ENCODE data around the gene POMGNT1.
A peak's percentile ranks its signal among the peaks of the same experiment; 100 is the strongest.

Gene POMGNT1

GRCh38 chr1:46197560-46197963, 672 bp downstream of the POMGNT1 start:
- no peak overlapping the region for H3K27ac ChIP-seq (ENCODE audit: low read length, poor library complexity, severe bottlenecking)
- H3K4ac ChIP-seq (ENCODE audit: low read depth in 1 of 2, low read length in 2 of 2): peak overlapping the region; percentile 88 to 90
- peak overlapping the region; percentile 92 for H4K8ac ChIP-seq (ENCODE audit: low read length)
- H2BK120ac ChIP-seq (ENCODE audit: low read depth, low read length): no peak overlapping the region
- WGBS: 69% methylated on average over 9 of the region's 9 CpGs
- H3K79me1 ChIP-seq (replicated peaks; ENCODE audit: low read length, poor library complexity, severe bottlenecking): peaks cover 31% of the 10 kb centered on the region
- H4K91ac ChIP-seq (ENCODE audit: low read length): peak overlapping the region; percentile 2
- peak overlapping the region; percentile 82 to 95 for H3K18ac ChIP-seq (ENCODE audit: low read depth in 1 of 2, low read length in 2 of 2)
- H2AK5ac ChIP-seq (ENCODE audit: low read length, severe bottlenecking): peak overlapping the region; percentile 61
- H3K4me1 ChIP-seq (ENCODE audit: control insufficient read depth, insufficient read depth, low read depth, low read length): peaks cover 29% of the 10 kb centered on the region
- H3K27me3 ChIP-seq (ENCODE audit: control insufficient read depth in 1 of 2, insufficient read depth in 1 of 2, low read length in 2 of 2): no peaks in the 10 kb centered on the region
- H2BK12ac ChIP-seq (ENCODE audit: low read length in 2 of 2): peak overlapping the region in 1 of 2 experiments; percentile 5
- peak overlapping the region; percentile 76 to 99 for H3K4me3 ChIP-seq (ENCODE audit: insufficient read depth in 1 of 2, low read depth in 1 of 2, low read length in 2 of 2)
- H3K14ac ChIP-seq (ENCODE audit: low read length in 2 of 2): peak overlapping the region in 1 of 2 experiments; percentile 9
- peaks cover 32 to 44% of the 10 kb centered on the region in 2 experiments for H3K36me3 ChIP-seq (ENCODE audit: control insufficient read depth in 1 of 2, insufficient read depth in 2 of 2, low read depth in 1 of 2, low read length in 2 of 2)
- H2AFZ ChIP-seq (ENCODE audit: low read depth, low read length): no peak overlapping the region
- H3K4me2 ChIP-seq (ENCODE audit: low read length, poor library complexity, severe bottlenecking): peak overlapping the region; percentile 78
- H2BK15ac ChIP-seq (ENCODE audit: low read depth, poor library complexity, severe bottlenecking): no peak overlapping the region
- no peak overlapping the region for H2BK5ac ChIP-seq (ENCODE audit: low read depth, low read length, poor library complexity, severe bottlenecking)
- no peak overlapping the region for H3K23ac ChIP-seq (ENCODE audit: low read length in 2 of 2)
- peak overlapping the region; percentile 98 for H3K9ac ChIP-seq (ENCODE audit: low read length)
- no peaks in the 10 kb centered on the region for H3K9me3 ChIP-seq (ENCODE audit: control insufficient read depth, low read length)
- no peak for DNase-seq

- Histone ChIP-seq H3K27me3 (ENCODE audit: control insufficient read depth in 1 of 2, insufficient read depth in 1 of 2, low read length in 2 of 2) (no peaks in the 10 kb centered on the region), H3K79me1 (replicated peaks; ENCODE audit: low read length, poor library complexity, severe bottlenecking) (peaks cover 31% of the 10 kb centered on the region), H3K4me1 (ENCODE audit: control insufficient read depth, insufficient read depth, low read depth, low read length) (peaks cover 29% of the 10 kb centered on the region), H2AK5ac (ENCODE audit: low read length, severe bottlenecking) (peak overlapping the region; percentile 20), H3K18ac (ENCODE audit: low read depth in 1 of 2, low read length in 2 of 2) (no peak overlapping the region), H2BK5ac (ENCODE audit: low read depth, low read length, poor library complexity, severe bottlenecking) (no peak overlapping the region), H4K8ac (ENCODE audit: low read length) (no peak overlapping the region), H3K23ac (ENCODE audit: low read length in 2 of 2) (no peak overlapping the region), H3K9me3 (ENCODE audit: control insufficient read depth, low read length) (no peaks in the 10 kb centered on the region), H3K14ac (ENCODE audit: low read length in 2 of 2) (no peak overlapping the region), H2AFZ (ENCODE audit: low read depth, low read length) (no peak overlapping the region), H3K4me3 (ENCODE audit: insufficient read depth in 1 of 2, low read depth in 1 of 2, low read length in 2 of 2) (no peak overlapping the region), H3K4me2 (ENCODE audit: low read length, poor library complexity, severe bottlenecking) (peak overlapping the region; percentile 3), H4K91ac (ENCODE audit: low read length) (no peak overlapping the region), H3K36me3 (ENCODE audit: control insufficient read depth in 1 of 2, insufficient read depth in 2 of 2, low read depth in 1 of 2, low read length in 2 of 2) (peaks cover 41 to 52% of the 10 kb centered on the region in 2 experiments), H3K27ac (ENCODE audit: low read length, poor library complexity, severe bottlenecking) (no peak overlapping the region), H2BK120ac (ENCODE audit: low read depth, low read length) (no peak overlapping the region), H3K9ac (ENCODE audit: low read length) (peak overlapping the region; percentile 98), H2BK15ac (ENCODE audit: low read depth, poor library complexity, severe bottlenecking) (no peak overlapping the region), H2BK12ac (ENCODE audit: low read length in 2 of 2) (no peak overlapping the region), H3K4ac (ENCODE audit: low read depth in 1 of 2, low read length in 2 of 2) (no peak overlapping the region)
- 97% methylated on average over 9 of the region's 9 CpGs for WGBS
- no peak for DNase-seq
These were observed 1.6 kb downstream of the POMGNT1 start for GRCh38 chr1:46196609-46197008.

- no peak overlapping the region for H2BK5ac ChIP-seq (ENCODE audit: low read depth, low read length, poor library complexity, severe bottlenecking)
- no peak overlapping the region for H4K8ac ChIP-seq (ENCODE audit: low read length)
- H3K18ac ChIP-seq (ENCODE audit: low read depth in 1 of 2, low read length in 2 of 2): no peak overlapping the region
- no peaks in the 10 kb centered on the region for H3K27me3 ChIP-seq (ENCODE audit: control insufficient read depth in 1 of 2, insufficient read depth in 1 of 2, low read length in 2 of 2)
- peaks cover 29% of the 10 kb centered on the region for H3K4me1 ChIP-seq (ENCODE audit: control insufficient read depth, insufficient read depth, low read depth, low read length)
- H3K14ac ChIP-seq (ENCODE audit: low read length in 2 of 2): no peak overlapping the region
- H3K23ac ChIP-seq (ENCODE audit: low read length in 2 of 2): no peak overlapping the region
- H3K9ac ChIP-seq (ENCODE audit: low read length): no peak overlapping the region
- no peak overlapping the region for H3K27ac ChIP-seq (ENCODE audit: low read length, poor library complexity, severe bottlenecking)
- no peak overlapping the region for H2AFZ ChIP-seq (ENCODE audit: low read depth, low read length)
- no peak for DNase-seq
- no peak overlapping the region for H4K91ac ChIP-seq (ENCODE audit: low read length)
- peaks cover 54 to 67% of the 10 kb centered on the region in 2 experiments for H3K36me3 ChIP-seq (ENCODE audit: control insufficient read depth in 1 of 2, insufficient read depth in 2 of 2, low read depth in 1 of 2, low read length in 2 of 2)
- no peaks in the 10 kb centered on the region for H3K9me3 ChIP-seq (ENCODE audit: control insufficient read depth, low read length)
- no peak overlapping the region for H2BK12ac ChIP-seq (ENCODE audit: low read length in 2 of 2)
- no peak overlapping the region for H2BK120ac ChIP-seq (ENCODE audit: low read depth, low read length)
- WGBS: 85% methylated on average over 5 of the region's 5 CpGs
- no peak overlapping the region for H2BK15ac ChIP-seq (ENCODE audit: low read depth, poor library complexity, severe bottlenecking)
- H3K79me1 ChIP-seq (replicated peaks; ENCODE audit: low read length, poor library complexity, severe bottlenecking): peaks cover 31% of the 10 kb centered on the region
- H3K4me3 ChIP-seq (ENCODE audit: insufficient read depth in 1 of 2, low read depth in 1 of 2, low read length in 2 of 2): no peak overlapping the region
- no peak overlapping the region for H2AK5ac ChIP-seq (ENCODE audit: low read length, severe bottlenecking)
- no peak overlapping the region for H3K4me2 ChIP-seq (ENCODE audit: low read length, poor library complexity, severe bottlenecking)
- no peak overlapping the region for H3K4ac ChIP-seq (ENCODE audit: low read depth in 1 of 2, low read length in 2 of 2)
These were observed 3.5 kb downstream of the POMGNT1 start for GRCh38 chr1:46194641-46195193.

GRCh38 chr1:46193984-46194570, 4.2 kb downstream of the POMGNT1 start:
- Histone ChIP-seq H4K91ac (ENCODE audit: low read length) (no peak overlapping the region), H2AFZ (ENCODE audit: low read depth, low read length) (no peak overlapping the region), H3K79me1 (replicated peaks; ENCODE audit: low read length, poor library complexity, severe bottlenecking) (peaks cover 31% of the 10 kb centered on the region), H3K4ac (ENCODE audit: low read depth in 1 of 2, low read length in 2 of 2) (no peak overlapping the region), H2AK5ac (ENCODE audit: low read length, severe bottlenecking) (no peak overlapping the region), H3K9me3 (ENCODE audit: control insufficient read depth, low read length) (no peaks in the 10 kb centered on the region), H3K23ac (ENCODE audit: low read length in 2 of 2) (no peak overlapping the region), H3K27ac (ENCODE audit: low read length, poor library complexity, severe bottlenecking) (no peak overlapping the region), H3K14ac (ENCODE audit: low read length in 2 of 2) (no peak overlapping the region), H3K4me1 (ENCODE audit: control insufficient read depth, insufficient read depth, low read depth, low read length) (peaks cover 29% of the 10 kb centered on the region), H4K8ac (ENCODE audit: low read length) (no peak overlapping the region), H3K18ac (ENCODE audit: low read depth in 1 of 2, low read length in 2 of 2) (no peak overlapping the region), H3K9ac (ENCODE audit: low read length) (no peak overlapping the region), H3K4me2 (ENCODE audit: low read length, poor library complexity, severe bottlenecking) (no peak overlapping the region), H3K27me3 (ENCODE audit: control insufficient read depth in 1 of 2, insufficient read depth in 1 of 2, low read length in 2 of 2) (no peaks in the 10 kb centered on the region), H3K36me3 (ENCODE audit: control insufficient read depth in 1 of 2, insufficient read depth in 2 of 2, low read depth in 1 of 2, low read length in 2 of 2) (peaks cover 60 to 73% of the 10 kb centered on the region in 2 experiments), H2BK5ac (ENCODE audit: low read depth, low read length, poor library complexity, severe bottlenecking) (no peak overlapping the region), H2BK15ac (ENCODE audit: low read depth, poor library complexity, severe bottlenecking) (no peak overlapping the region), H3K4me3 (ENCODE audit: insufficient read depth in 1 of 2, low read depth in 1 of 2, low read length in 2 of 2) (no peak overlapping the region), H2BK12ac (ENCODE audit: low read length in 2 of 2) (no peak overlapping the region), H2BK120ac (ENCODE audit: low read depth, low read length) (no peak overlapping the region)
- 94% methylated on average over 9 of the region's 9 CpGs for WGBS
- no peak for DNase-seq
